HepG2 (cell line): ENCODE results near the gene KRTDAP. TPM values are rescaled to one million over a fixed set of nuclear protein-coding genes. Genes with fewer than 3 reads are reported as not detected.
A peak's percentile ranks its signal among the peaks of the same experiment; 100 is the strongest.

Experiments
- AKAP8 ChIP-seq: sonication (generic); formaldehyde crosslinking; IDR thresholded peaks from 2 replicates; pipeline ENCODE4 v1.5.1; 2020; ENCODE audit warnings: mild to moderate bottlenecking, missing genetic modification reagents
- HNRNPL ChIP-seq: fragments of 200-400 bp; formaldehyde crosslinking; IDR thresholded peaks from 2 replicates; pipeline ENCODE4 v1.6.1; 2017; ENCODE audit warnings: mild to moderate bottlenecking, low read depth, low read length
- KDM2A ChIP-seq: sonication (generic); formaldehyde crosslinking; IDR thresholded peaks from 2 replicates; pipeline ENCODE4 v1.4.0; 2020; ENCODE audit warnings: low read depth, missing genetic modification reagents, borderline replicate concordance
- MTA3 ChIP-seq: sonication (generic); formaldehyde crosslinking; IDR thresholded peaks from 2 replicates; pipeline ENCODE4 v1.4.0; 2020; ENCODE audit warnings: missing genetic modification reagents
- RBAK ChIP-seq: sonication (generic); formaldehyde crosslinking; IDR thresholded peaks from 2 replicates; pipeline ENCODE4 v1.5.1; 2020; ENCODE audit warnings: mild to moderate bottlenecking, missing genetic modification reagents
- RCOR2 ChIP-seq: IDR thresholded peaks from 2 replicates; pipeline ENCODE4 v1.6.1; 2016; ENCODE audit warnings: missing biosample characterization, missing genetic modification reagents
- U2AF2 ChIP-seq: fragments of 200-400 bp; formaldehyde crosslinking; IDR thresholded peaks from 2 replicates; pipeline ENCODE4 v1.6.1; 2017; ENCODE audit warnings: low read depth, mild to moderate bottlenecking, low read length
- XBP1 ChIP-seq: sonication (generic); formaldehyde crosslinking; IDR thresholded peaks from 2 replicates; pipeline ENCODE4 v1.5.0; 2020; ENCODE audit warnings: missing genetic modification reagents
- ZBTB3 ChIP-seq: sonication (generic); formaldehyde crosslinking; IDR thresholded peaks from 2 replicates; pipeline ENCODE4 v1.4.0; 2020; ENCODE audit warnings: low read depth, mild to moderate bottlenecking, moderate library complexity, missing genetic modification reagents, borderline replicate concordance
- ZKSCAN5 ChIP-seq: sonication (generic); formaldehyde crosslinking; IDR thresholded peaks from 2 replicates; pipeline ENCODE4 v1.5.1; 2020; ENCODE audit warnings: mild to moderate bottlenecking, missing genetic modification reagents
- ZNF205 ChIP-seq: IDR thresholded peaks from 2 replicates; pipeline ENCODE4 v1.6.1; 2018; ENCODE audit warnings: missing biosample characterization, missing genetic modification reagents
- ZNF251 ChIP-seq: sonication (generic); formaldehyde crosslinking; IDR thresholded peaks from 2 replicates; pipeline ENCODE4 v1.9.0; 2021; ENCODE audit warnings: mild to moderate bottlenecking, missing genetic modification reagents
- ZNF256 ChIP-seq: sonication (generic); formaldehyde crosslinking; conservative IDR thresholded peaks from 2 replicates; pipeline ENCODE4 v1.4.0; 2020; ENCODE audit warnings: missing genetic modification reagents
- ZNF326 ChIP-seq: sonication (generic); formaldehyde crosslinking; IDR thresholded peaks from 2 replicates; pipeline ENCODE4 v1.4.0; 2020; ENCODE audit warnings: missing genetic modification reagents, borderline replicate concordance
- ZNF382 ChIP-seq: sonication (generic); formaldehyde crosslinking; IDR thresholded peaks from 2 replicates; pipeline ENCODE4 v1.5.0; 2020; ENCODE audit warnings: missing genetic modification reagents, mild to moderate bottlenecking, borderline replicate concordance
- ZNF383 ChIP-seq: sonication (generic); formaldehyde crosslinking; IDR thresholded peaks from 2 replicates; pipeline ENCODE4 v1.4.0; 2020; ENCODE audit warnings: missing genetic modification reagents, mild to moderate bottlenecking, borderline replicate concordance
- ZNF501 ChIP-seq: sonication (generic); formaldehyde crosslinking; IDR thresholded peaks from 2 replicates; pipeline ENCODE4 v1.5.1; 2020; ENCODE audit warnings: mild to moderate bottlenecking, moderate library complexity, missing genetic modification reagents
- ZNF577 ChIP-seq: sonication (generic); formaldehyde crosslinking; IDR thresholded peaks from 2 replicates; pipeline ENCODE4 v1.4.0; 2020; ENCODE audit warnings: mild to moderate bottlenecking, low read depth, missing genetic modification reagents, borderline replicate concordance
- ZNF607 ChIP-seq: sonication (generic); formaldehyde crosslinking; IDR thresholded peaks from 2 replicates; pipeline ENCODE4 v1.5.1; 2020; ENCODE audit warnings: missing genetic modification reagents, mild to moderate bottlenecking, borderline replicate concordance
- ZNF703 ChIP-seq: sonication (generic); formaldehyde crosslinking; IDR thresholded peaks from 2 replicates; pipeline ENCODE4 v1.5.1; 2020; ENCODE audit warnings: missing genetic modification reagents, mild to moderate bottlenecking, moderate library complexity, borderline replicate concordance
- ZNF792 ChIP-seq: IDR thresholded peaks from 2 replicates; pipeline ENCODE4 v1.6.1; 2016
- ZNF891 ChIP-seq: sonication (generic); formaldehyde crosslinking; IDR thresholded peaks from 2 replicates; pipeline ENCODE4 v1.5.0; 2020; ENCODE audit warnings: mild to moderate bottlenecking, missing genetic modification reagents
- polyA plus RNA-seq, 8 experiments: library from polyadenylated mRNA; depleted of rRNA in 3 of 8; stranded (reverse) in 7 of 8; unstranded in 1 of 8; fragments of >200 nt; fragmentation: Illumina TruSeq in 4 of 8; extraction: Trizol in 4 of 8; gene quantifications; 2 replicates each; pipeline versions ENCODE4 v1.2.1 to v1.2.3, GENCODE V29; 2011 to 2016; ENCODE audit warnings: low read depth in 4 of 8, missing spikeins in 1 of 8, mixed read lengths in 1 of 8; ENCODE audit not compliant: insufficient read depth in 1 of 8
- total RNA-seq, 5 experiments: library from RNA; depleted of rRNA; stranded (reverse); fragments of >200 nt; fragmentation: Illumina TruSeq; extraction: Trizol; gene quantifications; 2 replicates each; pipeline ENCODE4 v1.2.3, GENCODE V29; 2016; ENCODE audit warnings: low read depth in 1 of 5
- TF ChIP-seq, protein P1 (sequence below): sonication (generic); formaldehyde crosslinking; IDR thresholded peaks from 2 replicates; pipeline ENCODE4 v1.5.0; 2020; ENCODE audit warnings: missing genetic modification reagents, mild to moderate bottlenecking, borderline replicate concordance
- TF ChIP-seq, protein P2 (sequence below): sonication (generic); formaldehyde crosslinking; IDR thresholded peaks from 2 replicates; pipeline ENCODE4 v1.9.0; 2022; ENCODE audit warnings: low read depth, missing genetic modification reagents
- TF ChIP-seq, protein P3 (sequence below): sonication (generic); formaldehyde crosslinking; IDR thresholded peaks from 2 replicates; pipeline ENCODE4 v1.5.0; 2020; ENCODE audit warnings: missing genetic modification reagents
- TF ChIP-seq, protein P4 (sequence below): IDR thresholded peaks from 2 replicates; pipeline ENCODE4 v1.6.1; 2016; ENCODE audit warnings: mild to moderate bottlenecking, missing biosample characterization, missing genetic modification reagents

The KRTDAP gene
- total and polyA plus RNA-seq, 2 of the 13 experiments (the other 11 are each of a cell fraction or from before 2014, with no cell fraction given) = 0.86 to 1.5 TPM

DNA sequence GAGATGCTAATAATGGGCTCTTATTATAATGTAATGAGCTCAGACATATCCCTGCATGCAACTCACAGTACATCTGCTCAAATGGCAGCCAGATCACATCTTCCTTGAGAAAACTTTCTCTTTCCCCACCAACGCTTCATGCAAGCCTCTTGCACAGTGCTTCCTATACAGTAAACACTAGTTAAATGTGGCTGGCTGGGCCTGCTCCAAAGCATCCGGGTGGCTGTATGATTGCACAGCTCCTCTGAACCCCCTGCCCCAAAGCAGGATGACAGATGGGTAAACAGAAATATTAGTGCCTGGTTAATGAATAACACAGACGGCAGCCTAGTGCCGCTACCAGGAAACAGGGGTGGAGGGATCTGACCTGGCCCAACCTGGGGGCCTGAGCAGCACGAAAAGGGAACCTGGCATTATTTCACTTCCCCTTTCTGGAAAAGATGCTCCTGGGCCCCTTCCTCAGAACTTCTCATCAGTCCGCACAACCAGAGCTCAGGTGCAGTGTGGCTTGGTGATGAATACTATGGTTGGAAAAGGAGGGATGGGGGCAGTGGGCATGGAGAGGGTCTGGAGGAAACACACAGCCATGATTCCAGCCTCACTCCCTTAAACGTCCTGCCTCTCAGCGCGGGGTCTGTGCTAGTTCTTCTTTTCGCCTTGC, 31.4 kb downstream of the KRTDAP start (continued):
- TF ChIP-seq AKAP8 (CRISPR knock-in tag) (no peak), RBAK (CRISPR knock-in tag) (no peak), RCOR2 (peak; percentile 45; the same call in 1 of the 2 replicates), ZNF205 (CRISPR knock-in tag) (no peak), HNRNPL (no peak), ZNF256 (CRISPR knock-in tag) (no peak), U2AF2 (no peak), ZNF792 (CRISPR knock-in tag) (peak; percentile 81; the same call in 1 of the 2 replicates), ZBTB3 (CRISPR knock-in tag) (0 out of 2 replicates have a peak, but pooled peaks have one; percentile 67), ZNF607 (CRISPR knock-in tag) (no peak), ZNF251 (no peak), ZNF703 (CRISPR knock-in tag) (no peak), ZNF501 (CRISPR knock-in tag) (no peak), ZNF577 (CRISPR knock-in tag) (no peak), ZNF383 (CRISPR knock-in tag) (no peak), ZNF891 (CRISPR knock-in tag) (no peak), KDM2A (CRISPR knock-in tag) (no peak), ZNF326 (no peak), ZNF382 (no peak), ZKSCAN5 (CRISPR knock-in tag) (no peak), MTA3 (CRISPR knock-in tag) (no peak), XBP1 (CRISPR knock-in tag) (no peak)
- TF ChIP-seq, protein P1, sequence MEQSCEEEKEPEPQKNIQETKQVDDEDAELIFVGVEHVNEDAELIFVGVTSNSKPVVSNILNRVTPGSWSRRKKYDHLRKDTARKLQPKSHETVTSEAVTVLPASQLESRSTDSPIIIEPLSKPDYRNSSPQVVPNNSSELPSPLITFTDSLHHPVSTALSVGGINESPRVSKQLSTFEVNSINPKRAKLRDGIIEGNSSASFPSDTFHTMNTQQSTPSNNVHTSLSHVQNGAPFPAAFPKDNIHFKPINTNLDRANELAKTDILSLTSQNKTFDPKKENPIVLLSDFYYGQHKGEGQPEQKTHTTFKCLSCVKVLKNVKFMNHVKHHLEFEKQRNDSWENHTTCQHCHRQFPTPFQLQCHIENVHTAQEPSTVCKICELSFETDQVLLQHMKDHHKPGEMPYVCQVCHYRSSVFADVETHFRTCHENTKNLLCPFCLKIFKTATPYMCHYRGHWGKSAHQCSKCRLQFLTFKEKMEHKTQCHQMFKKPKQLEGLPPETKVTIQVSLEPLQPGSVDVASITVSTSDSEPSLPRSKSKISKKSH (CRISPR knock-in tag) = no peak
- TF ChIP-seq, protein P2, sequence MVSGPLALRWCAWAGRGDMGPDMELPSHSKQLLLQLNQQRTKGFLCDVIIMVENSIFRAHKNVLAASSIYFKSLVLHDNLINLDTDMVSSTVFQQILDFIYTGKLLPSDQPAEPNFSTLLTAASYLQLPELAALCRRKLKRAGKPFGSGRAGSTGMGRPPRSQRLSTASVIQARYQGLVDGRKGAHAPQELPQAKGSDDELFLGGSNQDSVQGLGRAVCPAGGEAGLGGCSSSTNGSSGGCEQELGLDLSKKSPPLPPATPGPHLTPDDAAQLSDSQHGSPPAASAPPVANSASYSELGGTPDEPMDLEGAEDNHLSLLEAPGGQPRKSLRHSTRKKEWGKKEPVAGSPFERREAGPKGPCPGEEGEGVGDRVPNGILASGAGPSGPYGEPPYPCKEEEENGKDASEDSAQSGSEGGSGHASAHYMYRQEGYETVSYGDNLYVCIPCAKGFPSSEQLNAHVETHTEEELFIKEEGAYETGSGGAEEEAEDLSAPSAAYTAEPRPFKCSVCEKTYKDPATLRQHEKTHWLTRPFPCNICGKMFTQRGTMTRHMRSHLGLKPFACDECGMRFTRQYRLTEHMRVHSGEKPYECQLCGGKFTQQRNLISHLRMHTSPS (CRISPR knock-in tag) = peak; percentile 43; the same call in 1 of the 2 replicates
- TF ChIP-seq, protein P3, sequence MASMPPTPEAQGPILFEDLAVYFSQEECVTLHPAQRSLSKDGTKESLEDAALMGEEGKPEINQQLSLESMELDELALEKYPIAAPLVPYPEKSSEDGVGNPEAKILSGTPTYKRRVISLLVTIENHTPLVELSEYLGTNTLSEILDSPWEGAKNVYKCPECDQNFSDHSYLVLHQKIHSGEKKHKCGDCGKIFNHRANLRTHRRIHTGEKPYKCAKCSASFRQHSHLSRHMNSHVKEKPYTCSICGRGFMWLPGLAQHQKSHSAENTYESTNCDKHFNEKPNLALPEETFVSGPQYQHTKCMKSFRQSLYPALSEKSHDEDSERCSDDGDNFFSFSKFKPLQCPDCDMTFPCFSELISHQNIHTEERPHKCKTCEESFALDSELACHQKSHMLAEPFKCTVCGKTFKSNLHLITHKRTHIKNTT = no peak
- TF ChIP-seq, protein P4, sequence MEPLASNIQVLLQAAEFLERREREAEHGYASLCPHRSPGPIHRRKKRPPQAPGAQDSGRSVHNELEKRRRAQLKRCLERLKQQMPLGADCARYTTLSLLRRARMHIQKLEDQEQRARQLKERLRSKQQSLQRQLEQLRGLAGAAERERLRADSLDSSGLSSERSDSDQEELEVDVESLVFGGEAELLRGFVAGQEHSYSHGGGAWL (CRISPR knock-in tag) = no peak
